ENCODE measurements around the gene KRTAP5-5.
"Not testable (repeated sequence)": the region's sequence is repeated elsewhere in the genome, so short reads cannot be mapped to it uniquely, and the experiment has no call there.

KRTAP5-5 gene

GRCh38 chr11:1629326-1630185 lies at the start of gene KRTAP5-5:
TSS of gene KRTAP5-5 (plus strand) at chr11:1629775. CDS start at chr11:1629841, 66 bp downstream.
- DNase-seq, result no peak

- DNase-seq, result no peak
Observed at GRCh38 chr11:1581976-1582375, 47.6 kb upstream of the KRTAP5-5 start.

GRCh38 chr11:1582909-1583308 lies 46.7 kb upstream of the KRTAP5-5 start:
- not testable (repeated sequence) for DNase-seq

- DNase-seq, result not testable (repeated sequence)
Observed at GRCh38 chr11:1584661-1585370, 44.8 kb upstream of the KRTAP5-5 start, which contains the start of gene KRTAP5-1. TSS of gene KRTAP5-1 (minus strand) at chr11:1585283. CDS start at chr11:1585249, 34 bp downstream.

- DNase-seq, result no peak
Observed at GRCh38 chr11:1586699-1587098, 42.9 kb upstream of the KRTAP5-5 start.

- not testable (repeated sequence) for DNase-seq
Observed at GRCh38 chr11:1589191-1589963, 40.2 kb upstream of the KRTAP5-5 start.

- no peak for DNase-seq
Observed at GRCh38 chr11:1589996-1590395, 39.6 kb upstream of the KRTAP5-5 start.

- no peak for DNase-seq
Observed at GRCh38 chr11:1592628-1593027, 36.9 kb upstream of the KRTAP5-5 start.

GRCh38 chr11:1595994-1596575 lies 33.5 kb upstream of the KRTAP5-5 start:
- DNase-seq, result not testable (repeated sequence)

GRCh38 chr11:1596576-1597121 lies 32.9 kb upstream of the KRTAP5-5 start:
- not testable (repeated sequence) for DNase-seq

- DNase-seq, result no peak
Observed at GRCh38 chr11:1597331-1597993, 32.1 kb upstream of the KRTAP5-5 start.

- DNase-seq, result no peak
Observed at GRCh38 chr11:1597994-1598380, 31.6 kb upstream of the KRTAP5-5 start, which contains the start of gene KRTAP5-2. TSS of gene KRTAP5-2 (minus strand) at chr11:1598294. CDS start at chr11:1598250, 44 bp downstream.

GRCh38 chr11:1598406-1598805 lies 31.2 kb upstream of the KRTAP5-5 start:
- not testable (repeated sequence) for DNase-seq

- no peak for DNase-seq
Observed at GRCh38 chr11:1598816-1599215, 30.8 kb upstream of the KRTAP5-5 start.

GRCh38 chr11:1600626-1601025 lies 28.9 kb upstream of the KRTAP5-5 start:
- no peak for DNase-seq

- not testable (repeated sequence) for DNase-seq
Observed at GRCh38 chr11:1601663-1602062, 27.9 kb upstream of the KRTAP5-5 start.

GRCh38 chr11:1603629-1604028 lies 25.9 kb upstream of the KRTAP5-5 start:
- no peak for DNase-seq

GRCh38 chr11:1604181-1604580 lies 25.4 kb upstream of the KRTAP5-5 start:
- DNase-seq, result no peak

- no peak for DNase-seq
Observed at GRCh38 chr11:1604711-1605110, 24.9 kb upstream of the KRTAP5-5 start.

- DNase-seq, result not testable (repeated sequence)
Observed at GRCh38 chr11:1605923-1606322, 23.7 kb upstream of the KRTAP5-5 start.

GRCh38 chr11:1607156-1607845 lies 22.3 kb upstream of the KRTAP5-5 start:
- DNase-seq, result not testable (repeated sequence)

Measured in stimulated activated CD4-positive, alpha-beta T cell treated with anti-CD3 and anti-CD28 coated beads, Interleukin-4, amount 100 ng/mL, for 4 hours (primary cell).